GM23248 (cell line): ENCODE measurements around the gene TBRG4.

Experiments used
- EZH2 ChIP-seq: fragments of 200-600 bp; sonication (generic); IDR thresholded peaks from 2 replicates; pipeline ENCODE4 v1.6.1; 2018; ENCODE audit warnings: antibody characterized with exemption, mild to moderate bottlenecking; ENCODE audit not compliant: insufficient read depth, poor library complexity, severe bottlenecking
- EZH2phosphoT487 ChIP-seq: fragments of 200-600 bp; sonication (generic); IDR thresholded peaks from 2 replicates; pipeline ENCODE4 v1.6.1; 2018; ENCODE audit warnings: antibody characterized with exemption, moderate library complexity, mild to moderate bottlenecking, low read depth; ENCODE audit not compliant: insufficient read depth

DNA sequence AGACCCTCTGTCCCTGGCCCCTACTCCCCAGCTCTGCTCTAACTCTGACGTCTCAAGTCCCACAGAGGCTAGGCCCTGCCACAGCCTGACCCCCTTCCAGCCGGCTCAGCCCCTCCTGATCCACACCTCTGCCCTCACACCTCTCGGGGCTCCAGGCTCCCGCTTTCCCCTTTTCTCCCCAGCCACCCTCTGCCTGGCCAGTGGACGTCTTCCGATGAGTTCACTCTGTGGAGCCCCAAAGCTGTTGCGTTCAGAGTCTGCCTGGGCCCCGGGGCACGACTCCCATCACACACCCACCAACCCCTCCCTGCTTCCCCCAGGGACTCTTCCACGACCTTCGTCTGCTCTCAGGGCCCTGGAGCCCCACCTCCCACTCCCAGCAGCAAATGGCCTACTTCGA is 18.4 kb upstream of the TBRG4 start:
- no peak for TF ChIP-seq EZH2
- TF ChIP-seq EZH2phosphoT487 = no peak
